K562 (cell line): Measurements from ENCODE around the gene ADAM23. TPM values are rescaled to one million over a fixed set of nuclear protein-coding genes. Genes with fewer than 3 reads are reported as not detected.

Experiments
- CREB3 ChIP-seq: fragments of 450-650 bp; conservative IDR thresholded peaks from 2 replicates; pipeline ENCODE4 v1.6.1; 2016; ENCODE audit warnings: missing genetic modification characterization, low read depth, mild to moderate bottlenecking, missing compliant biosample characterization, moderate library complexity
- GTF2F1 ChIP-seq: IDR thresholded peaks from 2 replicates; pipeline ENCODE4 v1.6.1; 2011; ENCODE audit warnings: low read depth, low read length, improper control_type of control experiment
- HMG20B ChIP-seq: fragments of 250-450 bp; sonication (Bioruptor Pico); IDR thresholded peaks from 2 replicates; pipeline ENCODE4 v1.5.0; 2021; ENCODE audit warnings: mild to moderate bottlenecking
- HSF4 ChIP-seq: fragments of 250-450 bp; sonication (Bioruptor Pico); IDR thresholded peaks from 2 replicates; pipeline ENCODE4 v2.1.2; 2022; ENCODE audit warnings: mild to moderate bottlenecking, moderate library complexity, borderline replicate concordance
- polyA plus RNA-seq, 8 experiments: library from polyadenylated mRNA; depleted of rRNA in 4 of 8; stranded (reverse) in 5 of 8; unstranded in 3 of 8; fragments of >200 nt; fragmentation: Nextera tagmentation in 2 of 8; fragmentation: Illumina TruSeq in 1 of 8; extraction: Ambion mirVana in 2 of 8; extraction: Trizol in 1 of 8; gene quantifications; 2 replicates each; pipeline versions ENCODE4 v1.2.1 to v1.2.3, GENCODE V29; 2011 to 2014; ENCODE audit warnings: inconsistent platforms in 1 of 8, missing spikeins in 1 of 8
- total RNA-seq, 7 experiments: library from RNA; depleted of rRNA in 6 of 7; stranded (reverse); fragments of >200 nt in 6 of 7; fragmentation: Illumina TruSeq in 2 of 7; extraction: Trizol in 2 of 7; gene quantifications; 2 replicates each; pipeline versions ENCODE4 v1.2.1 to v1.2.3, GENCODE V29; 2011 to 2021; ENCODE audit warnings: low replicate concordance in 1 of 7
- TF ChIP-seq, protein P1 (sequence below): fragments of 200-600 bp; sonication (generic); IDR thresholded peaks from one replicate; pipeline ENCODE4 v1.6.1; 2012; ENCODE audit warnings: mild to moderate bottlenecking, low read depth, low read length, inconsistent platforms

The ADAM23 gene
- total and polyA plus RNA-seq, 9 of the 15 experiments (the other 6 are each of a cell fraction or from before 2014, with no cell fraction given), result 0.02 TPM; not detected in 8

GRCh38 chr2:206442474-206442832 lies 879 bp upstream of the ADAM23 start (continued):
- TF ChIP-seq, protein P1, sequence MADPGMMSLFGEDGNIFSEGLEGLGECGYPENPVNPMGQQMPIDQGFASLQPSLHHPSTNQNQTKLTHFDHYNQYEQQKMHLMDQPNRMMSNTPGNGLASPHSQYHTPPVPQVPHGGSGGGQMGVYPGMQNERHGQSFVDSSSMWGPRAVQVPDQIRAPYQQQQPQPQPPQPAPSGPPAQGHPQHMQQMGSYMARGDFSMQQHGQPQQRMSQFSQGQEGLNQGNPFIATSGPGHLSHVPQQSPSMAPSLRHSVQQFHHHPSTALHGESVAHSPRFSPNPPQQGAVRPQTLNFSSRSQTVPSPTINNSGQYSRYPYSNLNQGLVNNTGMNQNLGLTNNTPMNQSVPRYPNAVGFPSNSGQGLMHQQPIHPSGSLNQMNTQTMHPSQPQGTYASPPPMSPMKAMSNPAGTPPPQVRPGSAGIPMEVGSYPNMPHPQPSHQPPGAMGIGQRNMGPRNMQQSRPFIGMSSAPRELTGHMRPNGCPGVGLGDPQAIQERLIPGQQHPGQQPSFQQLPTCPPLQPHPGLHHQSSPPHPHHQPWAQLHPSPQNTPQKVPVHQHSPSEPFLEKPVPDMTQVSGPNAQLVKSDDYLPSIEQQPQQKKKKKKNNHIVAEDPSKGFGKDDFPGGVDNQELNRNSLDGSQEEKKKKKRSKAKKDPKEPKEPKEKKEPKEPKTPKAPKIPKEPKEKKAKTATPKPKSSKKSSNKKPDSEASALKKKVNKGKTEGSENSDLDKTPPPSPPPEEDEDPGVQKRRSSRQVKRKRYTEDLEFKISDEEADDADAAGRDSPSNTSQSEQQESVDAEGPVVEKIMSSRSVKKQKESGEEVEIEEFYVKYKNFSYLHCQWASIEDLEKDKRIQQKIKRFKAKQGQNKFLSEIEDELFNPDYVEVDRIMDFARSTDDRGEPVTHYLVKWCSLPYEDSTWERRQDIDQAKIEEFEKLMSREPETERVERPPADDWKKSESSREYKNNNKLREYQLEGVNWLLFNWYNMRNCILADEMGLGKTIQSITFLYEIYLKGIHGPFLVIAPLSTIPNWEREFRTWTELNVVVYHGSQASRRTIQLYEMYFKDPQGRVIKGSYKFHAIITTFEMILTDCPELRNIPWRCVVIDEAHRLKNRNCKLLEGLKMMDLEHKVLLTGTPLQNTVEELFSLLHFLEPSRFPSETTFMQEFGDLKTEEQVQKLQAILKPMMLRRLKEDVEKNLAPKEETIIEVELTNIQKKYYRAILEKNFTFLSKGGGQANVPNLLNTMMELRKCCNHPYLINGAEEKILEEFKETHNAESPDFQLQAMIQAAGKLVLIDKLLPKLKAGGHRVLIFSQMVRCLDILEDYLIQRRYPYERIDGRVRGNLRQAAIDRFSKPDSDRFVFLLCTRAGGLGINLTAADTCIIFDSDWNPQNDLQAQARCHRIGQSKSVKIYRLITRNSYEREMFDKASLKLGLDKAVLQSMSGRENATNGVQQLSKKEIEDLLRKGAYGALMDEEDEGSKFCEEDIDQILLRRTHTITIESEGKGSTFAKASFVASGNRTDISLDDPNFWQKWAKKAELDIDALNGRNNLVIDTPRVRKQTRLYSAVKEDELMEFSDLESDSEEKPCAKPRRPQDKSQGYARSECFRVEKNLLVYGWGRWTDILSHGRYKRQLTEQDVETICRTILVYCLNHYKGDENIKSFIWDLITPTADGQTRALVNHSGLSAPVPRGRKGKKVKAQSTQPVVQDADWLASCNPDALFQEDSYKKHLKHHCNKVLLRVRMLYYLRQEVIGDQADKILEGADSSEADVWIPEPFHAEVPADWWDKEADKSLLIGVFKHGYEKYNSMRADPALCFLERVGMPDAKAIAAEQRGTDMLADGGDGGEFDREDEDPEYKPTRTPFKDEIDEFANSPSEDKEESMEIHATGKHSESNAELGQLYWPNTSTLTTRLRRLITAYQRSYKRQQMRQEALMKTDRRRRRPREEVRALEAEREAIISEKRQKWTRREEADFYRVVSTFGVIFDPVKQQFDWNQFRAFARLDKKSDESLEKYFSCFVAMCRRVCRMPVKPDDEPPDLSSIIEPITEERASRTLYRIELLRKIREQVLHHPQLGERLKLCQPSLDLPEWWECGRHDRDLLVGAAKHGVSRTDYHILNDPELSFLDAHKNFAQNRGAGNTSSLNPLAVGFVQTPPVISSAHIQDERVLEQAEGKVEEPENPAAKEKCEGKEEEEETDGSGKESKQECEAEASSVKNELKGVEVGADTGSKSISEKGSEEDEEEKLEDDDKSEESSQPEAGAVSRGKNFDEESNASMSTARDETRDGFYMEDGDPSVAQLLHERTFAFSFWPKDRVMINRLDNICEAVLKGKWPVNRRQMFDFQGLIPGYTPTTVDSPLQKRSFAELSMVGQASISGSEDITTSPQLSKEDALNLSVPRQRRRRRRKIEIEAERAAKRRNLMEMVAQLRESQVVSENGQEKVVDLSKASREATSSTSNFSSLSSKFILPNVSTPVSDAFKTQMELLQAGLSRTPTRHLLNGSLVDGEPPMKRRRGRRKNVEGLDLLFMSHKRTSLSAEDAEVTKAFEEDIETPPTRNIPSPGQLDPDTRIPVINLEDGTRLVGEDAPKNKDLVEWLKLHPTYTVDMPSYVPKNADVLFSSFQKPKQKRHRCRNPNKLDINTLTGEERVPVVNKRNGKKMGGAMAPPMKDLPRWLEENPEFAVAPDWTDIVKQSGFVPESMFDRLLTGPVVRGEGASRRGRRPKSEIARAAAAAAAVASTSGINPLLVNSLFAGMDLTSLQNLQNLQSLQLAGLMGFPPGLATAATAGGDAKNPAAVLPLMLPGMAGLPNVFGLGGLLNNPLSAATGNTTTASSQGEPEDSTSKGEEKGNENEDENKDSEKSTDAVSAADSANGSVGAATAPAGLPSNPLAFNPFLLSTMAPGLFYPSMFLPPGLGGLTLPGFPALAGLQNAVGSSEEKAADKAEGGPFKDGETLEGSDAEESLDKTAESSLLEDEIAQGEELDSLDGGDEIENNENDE, result no peak
- TF ChIP-seq HSF4 (CRISPR knock-in tag) (no peak), CREB3 (tag) (no peak), GTF2F1 (no peak), HMG20B (no peak)
